ENCODE measurements around the gene FTO.

FTO gene

DNA sequence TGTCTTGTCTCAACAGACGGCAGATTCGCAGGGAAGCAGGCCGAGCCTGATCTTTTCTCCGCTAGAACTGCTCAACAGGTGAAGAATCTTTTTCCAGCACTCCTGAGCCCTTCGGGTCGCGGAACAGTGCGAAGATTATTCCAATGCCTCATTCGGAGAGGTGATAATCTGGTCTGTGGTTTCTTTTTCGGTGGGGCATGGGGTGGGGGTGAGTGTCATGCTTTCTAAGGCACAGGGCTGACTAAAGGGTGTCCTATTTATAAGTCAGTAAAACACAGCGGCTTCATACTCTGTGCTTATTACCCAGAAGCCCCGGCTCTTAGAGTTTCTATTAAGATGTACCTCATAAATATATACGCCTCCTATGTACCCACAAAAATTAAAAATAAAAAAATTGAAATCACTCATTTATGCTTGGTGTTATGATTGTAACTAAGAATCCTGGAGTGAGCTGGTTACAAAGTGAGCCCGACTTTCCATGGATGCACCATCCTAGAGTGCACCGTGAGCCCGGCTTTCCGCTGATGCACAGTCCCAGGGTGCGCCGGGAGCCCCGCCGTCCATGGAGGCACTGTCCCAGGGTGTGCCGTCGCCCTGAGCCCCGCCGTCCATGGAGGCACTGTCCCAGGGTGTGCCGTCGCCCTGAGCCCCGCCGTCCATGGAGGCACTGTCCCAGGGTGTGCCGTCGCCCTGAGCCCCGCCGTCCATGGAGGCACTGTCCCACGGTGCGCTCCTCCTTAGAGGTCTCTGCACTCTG is 417.8 kb downstream of the FTO start:
- no peak for DNase-seq (ENCODE audit: low spot score)
- TF ChIP-seq, protein P1, sequence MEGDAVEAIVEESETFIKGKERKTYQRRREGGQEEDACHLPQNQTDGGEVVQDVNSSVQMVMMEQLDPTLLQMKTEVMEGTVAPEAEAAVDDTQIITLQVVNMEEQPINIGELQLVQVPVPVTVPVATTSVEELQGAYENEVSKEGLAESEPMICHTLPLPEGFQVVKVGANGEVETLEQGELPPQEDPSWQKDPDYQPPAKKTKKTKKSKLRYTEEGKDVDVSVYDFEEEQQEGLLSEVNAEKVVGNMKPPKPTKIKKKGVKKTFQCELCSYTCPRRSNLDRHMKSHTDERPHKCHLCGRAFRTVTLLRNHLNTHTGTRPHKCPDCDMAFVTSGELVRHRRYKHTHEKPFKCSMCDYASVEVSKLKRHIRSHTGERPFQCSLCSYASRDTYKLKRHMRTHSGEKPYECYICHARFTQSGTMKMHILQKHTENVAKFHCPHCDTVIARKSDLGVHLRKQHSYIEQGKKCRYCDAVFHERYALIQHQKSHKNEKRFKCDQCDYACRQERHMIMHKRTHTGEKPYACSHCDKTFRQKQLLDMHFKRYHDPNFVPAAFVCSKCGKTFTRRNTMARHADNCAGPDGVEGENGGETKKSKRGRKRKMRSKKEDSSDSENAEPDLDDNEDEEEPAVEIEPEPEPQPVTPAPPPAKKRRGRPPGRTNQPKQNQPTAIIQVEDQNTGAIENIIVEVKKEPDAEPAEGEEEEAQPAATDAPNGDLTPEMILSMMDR (IDR thresholded peaks at IDR 0.05; ENCODE audit: extremely low read depth, missing control alignments): no peak

DNA sequence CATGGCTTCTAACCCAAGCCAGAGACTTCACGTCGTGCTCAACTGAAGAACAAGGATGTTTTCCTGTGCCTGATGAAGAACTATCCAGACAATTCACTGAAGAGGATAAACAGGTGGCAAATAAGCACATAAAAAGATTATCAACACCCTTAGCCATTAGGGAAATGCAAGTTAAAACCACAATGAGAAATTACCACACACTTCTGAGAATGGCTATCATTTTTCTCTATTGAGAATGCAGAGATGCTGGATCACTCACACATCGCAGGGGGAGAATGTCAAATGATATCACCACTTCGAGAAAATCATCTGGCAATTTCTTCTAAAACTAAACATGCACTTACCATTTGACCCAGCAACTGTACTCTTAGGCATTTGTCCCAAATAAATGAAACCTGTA is 419.8 kb downstream of the FTO start:
- TF ChIP-seq, protein P1 (IDR thresholded peaks at IDR 0.05; ENCODE audit: extremely low read depth, missing control alignments): no peak
- DNase-seq (ENCODE audit: low spot score): no peak

DNA sequence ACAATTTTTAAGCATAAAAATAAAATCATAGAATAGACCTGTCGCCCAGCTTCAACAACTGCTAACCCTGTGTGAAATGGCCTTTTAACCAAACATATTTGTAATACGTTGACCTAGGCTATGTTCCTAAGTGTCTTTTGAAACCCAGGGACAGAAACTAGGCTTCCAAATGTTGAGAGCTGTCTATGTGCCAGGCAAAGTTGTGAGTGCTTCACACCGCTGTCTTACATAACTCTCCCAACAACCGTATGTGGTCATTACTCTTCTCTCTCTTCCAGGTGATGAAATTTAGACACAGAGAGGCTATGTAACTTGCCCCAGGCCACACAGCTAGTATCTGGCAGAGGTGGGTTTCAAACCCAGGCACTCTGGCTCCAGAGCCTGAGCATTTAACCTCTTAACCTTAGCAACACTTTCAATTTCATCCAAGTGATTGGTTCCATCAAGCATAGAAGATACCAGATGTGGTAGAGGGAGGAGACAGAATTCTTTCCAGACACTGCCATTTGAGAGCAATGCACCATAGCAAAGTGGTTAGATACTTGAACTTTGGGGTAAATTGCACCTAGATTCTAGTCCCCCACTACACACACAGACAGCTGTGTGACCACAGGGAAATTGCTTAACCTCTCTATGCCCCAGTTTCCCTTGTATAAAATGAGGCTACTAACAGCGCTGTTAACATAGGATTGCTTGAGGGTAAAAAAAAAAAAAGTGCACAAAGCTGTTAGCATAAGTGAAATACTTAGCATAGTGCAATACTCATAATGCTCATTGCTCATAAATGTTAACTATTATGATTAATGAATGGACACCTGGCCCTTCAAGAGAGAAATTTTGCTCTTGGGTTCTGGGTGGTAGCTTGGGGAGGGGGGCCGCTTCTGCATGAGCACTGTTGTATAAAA is 422.0 kb downstream of the FTO start:
- TF ChIP-seq, protein P1 (IDR thresholded peaks at IDR 0.05; ENCODE audit: extremely low read depth, missing control alignments): no peak
- no peak for DNase-seq (ENCODE audit: low spot score)

DNA sequence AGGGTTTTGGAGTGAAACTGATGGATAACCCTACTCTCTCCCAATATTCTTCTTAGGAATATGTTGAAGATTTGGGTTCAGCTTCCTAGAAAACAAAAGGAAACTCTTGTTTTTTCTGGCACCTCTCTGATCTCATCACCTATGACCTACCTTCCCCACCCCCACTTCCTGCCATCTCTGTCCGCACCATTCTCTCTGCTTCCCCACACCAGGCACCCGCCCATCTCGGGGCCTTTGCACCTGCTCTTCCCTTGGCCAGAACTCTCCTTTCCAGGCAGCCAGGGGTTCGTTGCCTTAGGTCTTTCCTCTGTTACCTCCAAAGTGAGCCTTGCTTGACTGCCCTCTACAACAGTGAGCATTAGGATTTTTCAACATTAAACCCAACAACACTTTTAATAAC is 423.0 kb downstream of the FTO start:
- TF ChIP-seq, protein P1 (IDR thresholded peaks at IDR 0.05; ENCODE audit: extremely low read depth, missing control alignments): no peak
- DNase-seq (ENCODE audit: low spot score): no peak

DNA sequence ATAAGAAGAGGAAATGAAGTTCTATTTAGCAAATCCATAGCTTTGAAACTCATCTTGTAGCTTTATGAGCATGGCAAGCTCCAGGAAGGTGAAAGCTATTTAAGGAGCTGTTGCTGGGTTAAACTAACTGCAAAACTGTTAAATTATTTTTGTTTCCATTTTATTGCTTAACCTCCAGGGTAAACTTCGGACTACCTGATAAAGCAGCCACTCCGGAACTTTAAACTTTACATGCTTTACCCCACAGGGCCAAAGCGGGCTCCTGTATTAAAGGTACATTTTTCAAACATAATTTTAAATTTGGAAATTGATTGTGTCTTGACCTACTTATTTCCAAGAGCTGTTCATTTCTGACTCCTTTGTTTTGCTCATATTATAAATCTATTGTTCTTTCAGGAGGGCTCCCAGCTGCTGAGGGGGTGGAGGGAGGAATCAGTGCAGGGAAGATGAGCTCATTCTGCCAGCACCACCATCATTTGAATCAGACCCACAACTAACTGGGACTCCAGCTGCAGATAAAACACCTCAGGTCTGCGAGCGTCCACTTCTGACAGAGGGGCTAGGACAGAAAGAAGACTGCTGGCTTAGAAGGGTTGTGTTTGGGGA is 424.8 kb downstream of the FTO start:
- TF ChIP-seq, protein P1 (IDR thresholded peaks at IDR 0.05; ENCODE audit: extremely low read depth, missing control alignments): no peak
- no peak for DNase-seq (ENCODE audit: low spot score)

DNA sequence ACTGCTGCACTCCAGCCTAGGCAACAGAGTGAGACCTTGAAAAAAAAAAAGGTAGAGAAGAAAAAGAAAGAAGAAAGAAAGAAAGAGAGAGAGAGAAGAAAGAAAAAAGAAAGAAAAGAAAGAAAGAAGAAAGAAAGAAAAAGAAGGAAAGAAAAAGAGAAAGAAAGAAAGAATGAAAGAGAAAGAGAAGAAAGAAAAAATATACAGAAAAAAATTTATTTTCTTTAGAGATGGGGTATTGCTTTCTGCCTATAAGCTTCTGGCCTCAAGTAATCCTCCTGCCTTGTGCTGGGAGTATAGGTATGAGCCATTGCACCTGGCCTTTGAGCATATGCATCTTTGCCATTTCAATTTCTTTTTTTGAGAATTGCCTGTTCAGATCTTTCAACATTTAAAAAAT is 425.9 kb downstream of the FTO start:
- DNase-seq (ENCODE audit: low spot score): no peak
- TF ChIP-seq, protein P1 (IDR thresholded peaks at IDR 0.05; ENCODE audit: extremely low read depth, missing control alignments): no peak

All from GM20000 (cell line).